ENCODE results near the gene COA6. TPM values are rescaled to one million over a fixed set of nuclear protein-coding genes. Genes with fewer than 3 reads are reported as not detected.

Gene COA6
- total RNA-seq, 1 donor from 2014 or later, result 25.0 TPM

- no peaks in the 10 kb centered on the region for H3K4me1 ChIP-seq
- no peak overlapping the region for H3K4me3 ChIP-seq
- no peak for TF ChIP-seq CTCF (IDR thresholded peaks at IDR 0.05)
- ATAC-seq (no peak), DNase-seq (no peak)
- H3K9me3 ChIP-seq, result no peaks in the 10 kb centered on the region
- peaks cover 73% of the 10 kb centered on the region for H3K36me3 ChIP-seq
- intact Hi-C loops (cut with DNase I), result no loop called here
- no peaks in the 10 kb centered on the region for H3K27me3 ChIP-seq
- no peak overlapping the region for H3K27ac ChIP-seq
These were observed 54.8 kb downstream of the COA6 start for GRCh38 chr1:234427950-234428646.

- no peak for ATAC-seq
- no peaks in the 10 kb centered on the region for H3K27me3 ChIP-seq
- H3K4me3 ChIP-seq, result no peak overlapping the region
- TF ChIP-seq CTCF (IDR thresholded peaks at IDR 0.05), result no peak
- no peak for DNase-seq
- no peaks in the 10 kb centered on the region for H3K4me1 ChIP-seq
- H3K27ac ChIP-seq, result no peak overlapping the region
- peaks cover 67% of the 10 kb centered on the region for H3K36me3 ChIP-seq
- intact Hi-C loops (cut with DNase I), result no loop called here
- no peaks in the 10 kb centered on the region for H3K9me3 ChIP-seq
These were observed 56.2 kb downstream of the COA6 start for GRCh38 chr1:234429434-234429806.

- DNase-seq (no peak), ATAC-seq (no peak)
- intact Hi-C loops (cut with DNase I), result no loop called here
- no peak overlapping the region for H3K4me3 ChIP-seq
- H3K9me3 ChIP-seq, result no peaks in the 10 kb centered on the region
- H3K27ac ChIP-seq, result no peak overlapping the region
- H3K27me3 ChIP-seq, result no peaks in the 10 kb centered on the region
- TF ChIP-seq CTCF (IDR thresholded peaks at IDR 0.05), result no peak
- no peaks in the 10 kb centered on the region for H3K4me1 ChIP-seq
- H3K36me3 ChIP-seq, result peaks cover 55% of the 10 kb centered on the region
These were observed 57.4 kb downstream of the COA6 start for GRCh38 chr1:234430691-234431090.

- no peak for ATAC-seq
- Histone ChIP-seq H3K9me3 (no peaks in the 10 kb centered on the region), H3K27me3 (no peaks in the 10 kb centered on the region), H3K27ac (no peak overlapping the region), H3K4me1 (no peaks in the 10 kb centered on the region), H3K4me3 (no peak overlapping the region), H3K36me3 (peaks cover 50% of the 10 kb centered on the region)
- TF ChIP-seq CTCF (IDR thresholded peaks at IDR 0.05), result no peak
- DNase-seq, result no peak
- intact Hi-C loops (cut with DNase I), result no loop called here
These were observed 58.0 kb downstream of the COA6 start for GRCh38 chr1:234431255-234431654.

GRCh38 chr1:234433563-234434285, 60.5 kb downstream of the COA6 start:
- no peaks in the 10 kb centered on the region for H3K9me3 ChIP-seq
- H3K27ac ChIP-seq, result no peak overlapping the region
- peaks cover 42% of the 10 kb centered on the region for H3K36me3 ChIP-seq
- H3K27me3 ChIP-seq, result no peaks in the 10 kb centered on the region
- DNase-seq, result no peak
- intact Hi-C loops (cut with DNase I), result no loop called here
- no peak overlapping the region for H3K4me3 ChIP-seq
- H3K4me1 ChIP-seq, result no peaks in the 10 kb centered on the region
- ATAC-seq, result peak; percentile 77
- no peak for TF ChIP-seq CTCF (IDR thresholded peaks at IDR 0.05)

Other genes starting within 250 kb of the COA6 start
- gene TARBP1, start 105.7 kb downstream of the COA6 start, total RNA-seq, result 18.3 TPM
- 161 TPM for gene IRF2BP2, start 236.7 kb downstream of the COA6 start, total RNA-seq